HG02852 (cell line): ENCODE measurements around the gene C17orf75.
"Not testable (repeated sequence)": the region's sequence is repeated elsewhere in the genome, so short reads cannot be mapped to it uniquely, and the experiment has no call there.

Experiments used
- ATAC-seq: cut with Tn5 transposase; IDR thresholded peaks from one replicate; pipeline ENCODE4 v1.9.1; 2021; ENCODE audit warnings: mild to moderate bottlenecking, moderate library complexity; ENCODE audit not compliant: unreplicated experiment

C17orf75 gene

GRCh38 chr17:32345951-32346600 lies 4.1 kb upstream of the C17orf75 start:
- ATAC-seq: no peak

- ATAC-seq: no peak
These were observed 791 bp upstream of the C17orf75 start for GRCh38 chr17:32342603-32343325.

GRCh38 chr17:32341141-32341856 lies 674 bp downstream of the C17orf75 start:
- no peak for ATAC-seq

GRCh38 chr17:32335687-32336086 lies 6.3 kb downstream of the C17orf75 start:
- ATAC-seq: no peak

DNA sequence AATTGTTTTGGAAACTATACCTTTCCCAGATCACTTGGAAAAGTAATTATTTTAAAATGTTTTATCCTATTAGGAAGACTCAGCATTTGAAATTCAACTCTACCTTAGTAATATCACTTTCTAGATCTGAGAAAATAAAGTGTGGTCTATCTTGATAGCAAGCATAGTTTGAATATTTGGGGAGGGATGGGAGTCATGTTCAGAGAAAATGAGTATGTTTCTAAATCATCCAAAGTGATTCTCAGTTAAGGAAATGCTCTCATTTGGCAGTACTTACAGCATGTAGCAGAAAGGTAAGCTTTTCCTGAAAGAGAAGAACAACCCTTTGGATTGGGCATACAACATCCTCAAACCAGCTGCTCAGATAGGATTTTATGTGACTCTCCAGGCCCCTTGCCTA lies 6.9 kb downstream of the C17orf75 start:
- ATAC-seq: no peak

DNA sequence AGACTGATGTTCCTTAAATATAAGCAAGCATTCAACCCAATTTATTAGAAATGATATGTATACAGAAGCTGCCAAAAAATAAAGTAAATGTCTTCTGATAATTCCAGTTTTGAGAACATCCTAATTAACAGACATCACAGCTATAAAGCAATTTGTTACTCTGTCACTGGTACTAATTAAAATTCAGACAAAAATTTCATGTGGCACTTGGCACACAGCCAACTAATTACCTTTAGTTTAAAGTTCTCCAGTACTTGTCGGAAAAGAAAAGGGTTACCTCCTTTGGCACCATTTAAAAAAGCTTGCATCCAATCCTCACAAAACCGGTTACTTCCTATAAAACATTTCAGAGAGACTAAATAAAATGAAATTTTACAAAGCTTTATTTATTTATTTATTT lies 8.8 kb downstream of the C17orf75 start:
- no peak for ATAC-seq

DNA sequence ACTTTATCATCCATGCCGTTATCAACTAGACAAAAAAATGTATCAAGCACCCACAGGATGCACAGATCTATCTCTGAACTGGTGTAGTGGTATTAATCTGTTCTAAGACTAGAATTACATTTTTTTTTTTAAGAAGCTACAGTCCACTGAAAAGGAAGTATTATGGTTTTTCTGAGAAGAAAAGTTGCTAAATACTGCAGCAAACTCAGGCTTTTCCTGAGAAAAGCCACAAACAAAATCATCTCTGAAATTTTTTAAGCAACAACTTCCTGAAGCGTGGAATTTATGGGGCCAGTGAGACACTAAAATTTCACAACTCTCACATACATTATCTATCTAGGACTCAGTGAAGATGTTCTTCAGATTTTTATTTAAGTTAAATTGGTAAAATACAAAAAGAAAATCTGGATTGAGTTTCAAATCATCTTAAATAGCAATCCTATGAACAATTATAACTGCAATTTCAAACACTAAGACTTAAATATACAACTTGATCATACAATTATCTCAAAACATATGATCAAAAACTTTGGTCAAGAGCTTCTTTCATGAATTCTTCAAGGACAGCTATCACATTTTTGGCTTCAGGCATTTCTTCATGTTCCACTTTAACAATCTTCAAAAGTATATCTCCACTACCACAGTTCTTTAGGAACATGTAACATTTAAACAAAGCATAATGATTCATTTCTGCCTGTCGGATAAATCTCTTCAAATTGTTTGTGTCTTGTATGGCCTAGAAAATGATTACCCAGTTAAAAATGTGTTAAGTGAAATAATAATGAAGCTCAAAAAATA lies 10.5 kb downstream of the C17orf75 start:
- ATAC-seq: no peak

GRCh38 chr17:32330147-32330546 lies 11.8 kb downstream of the C17orf75 start:
- no peak for ATAC-seq

GRCh38 chr17:32327911-32328310 lies 14.1 kb downstream of the C17orf75 start:
- ATAC-seq: no peak

DNA sequence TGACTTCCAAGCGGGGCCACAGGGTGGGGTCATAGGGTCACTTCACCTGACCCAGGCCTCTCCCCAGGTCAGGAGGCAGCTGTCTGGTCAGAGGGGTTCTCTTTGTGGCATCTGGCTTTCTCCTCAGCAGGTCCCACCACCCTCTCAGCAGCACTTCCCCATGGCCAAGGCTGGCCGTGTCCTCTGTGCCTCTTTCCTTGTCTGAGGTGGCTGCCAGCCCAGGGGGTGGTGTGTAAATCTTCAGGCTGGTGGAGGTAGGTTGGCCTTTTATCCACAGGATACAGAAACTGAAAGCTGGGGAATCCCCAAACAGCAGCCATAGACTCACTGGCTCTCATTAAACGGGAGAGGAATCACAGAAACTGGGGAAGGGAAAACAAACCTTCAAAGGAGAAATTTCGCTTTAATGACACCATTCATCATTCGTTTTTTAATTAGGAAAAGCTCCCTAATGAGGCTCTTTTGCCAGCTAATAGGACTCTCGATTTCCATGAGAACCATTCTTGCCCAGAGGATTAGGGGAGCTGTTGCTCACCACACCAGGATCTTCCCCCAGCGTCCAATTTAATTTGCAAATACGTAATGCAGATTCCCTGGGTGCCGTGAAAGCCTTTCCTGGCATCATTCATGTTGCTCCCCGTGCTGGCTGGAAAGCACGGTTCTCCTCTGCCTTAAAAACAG lies 18.0 kb downstream of the C17orf75 start:
- ATAC-seq: no peak

DNA sequence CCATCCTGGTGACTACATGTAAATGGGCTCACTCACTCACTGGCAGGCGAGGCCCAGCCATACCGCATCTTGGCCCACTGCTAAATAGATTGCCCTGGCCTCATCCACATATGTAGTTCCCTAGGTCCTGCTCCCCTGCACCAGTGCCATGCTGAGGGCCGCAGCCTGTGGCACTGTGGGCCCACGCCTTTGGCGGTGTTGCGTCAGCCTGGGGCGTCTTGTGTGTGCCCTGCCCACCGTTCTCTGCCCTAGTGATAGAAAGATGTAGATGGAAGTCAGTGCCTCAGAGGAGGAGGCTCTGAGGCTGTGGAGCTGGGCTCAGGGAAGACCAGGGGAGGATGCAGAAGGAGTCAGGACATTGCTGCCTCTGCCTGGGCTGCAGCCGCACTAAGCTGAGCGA lies 18.9 kb downstream of the C17orf75 start:
- ATAC-seq: no peak

GRCh38 chr17:32320847-32321246 lies 21.1 kb downstream of the C17orf75 start:
- ATAC-seq: no peak

GRCh38 chr17:32320080-32320479 lies 21.9 kb downstream of the C17orf75 start:
- not testable (repeated sequence) for ATAC-seq

- no peak for ATAC-seq
These were observed 22.4 kb downstream of the C17orf75 start for GRCh38 chr17:32319548-32319905.

DNA sequence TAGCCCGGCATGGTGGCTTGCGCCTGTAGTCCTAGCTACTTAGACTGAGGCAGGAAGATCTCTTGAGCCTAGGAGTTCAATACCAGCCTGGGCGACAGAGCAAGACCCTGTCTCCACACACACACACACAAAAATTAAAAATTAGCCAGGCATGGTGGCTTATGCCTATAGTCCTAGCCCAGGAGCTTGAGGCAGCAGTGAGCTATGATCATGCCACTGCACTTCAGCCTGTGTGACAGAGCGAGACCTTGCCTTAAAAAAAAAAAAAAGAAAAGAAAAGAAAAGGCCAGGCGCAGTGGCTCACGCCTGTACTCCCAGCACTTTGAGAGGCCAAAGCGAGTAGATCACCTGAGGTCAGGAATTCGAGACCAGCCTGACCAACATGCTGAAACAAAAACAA lies 23.9 kb downstream of the C17orf75 start:
- ATAC-seq: no peak

DNA sequence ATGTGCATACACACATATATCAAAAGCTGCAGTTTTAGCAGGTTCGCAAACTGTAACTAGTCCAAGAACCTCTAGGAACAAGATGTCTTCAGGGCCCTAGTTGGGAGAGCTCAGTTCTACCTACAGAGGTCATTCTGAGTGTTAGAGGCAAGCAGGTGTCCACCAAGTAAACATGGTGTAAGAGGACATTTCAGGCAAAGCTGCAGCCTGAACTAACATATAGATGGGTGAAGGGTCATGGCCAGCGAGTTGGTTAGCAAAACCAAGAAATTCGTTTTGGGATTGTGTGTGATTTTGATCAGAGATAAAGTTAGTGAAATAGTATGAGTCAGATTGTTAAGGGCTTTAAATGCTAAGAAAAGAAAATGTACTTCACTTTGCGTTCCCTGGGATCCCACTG lies 24.6 kb downstream of the C17orf75 start:
- no peak for ATAC-seq

- ATAC-seq: not testable (repeated sequence)
These were observed 25.3 kb downstream of the C17orf75 start for GRCh38 chr17:32316653-32317052.

- no peak for ATAC-seq
These were observed 26.8 kb downstream of the C17orf75 start for GRCh38 chr17:32315171-32315570.

GRCh38 chr17:32314636-32315035 lies 27.3 kb downstream of the C17orf75 start:
- no peak for ATAC-seq

- no peak for ATAC-seq
These were observed 30.9 kb downstream of the C17orf75 start for GRCh38 chr17:32311028-32311536.
